SK-N-SH (cell line): ENCODE data around the gene PPP2R5C. TPM values are rescaled to one million over a fixed set of nuclear protein-coding genes. Genes with fewer than 3 reads are reported as not detected.

Source experiments
- CTCF ChIA-PET: fragments of 300-600, 350-600 bp; formaldehyde crosslinking; extraction: SDS; loops from one replicate; lab custom pipeline; 2021; lab: Yijun Ruan, JAX
- POLR2A ChIA-PET: fragments of 350-600 bp; sonication (Branson Sonifier 250); formaldehyde crosslinking; extraction: SDS; loops from one replicate; lab custom pipeline; 2020; ENCODE audit warnings: antibody characterized with exemption, inconsistent platforms; lab: Yijun Ruan, JAX
- DNase-seq: peaks from one replicate; pipeline ENCODE4 v3.0.0; 2012
- H2AFZ ChIP-seq: fragments of 200-600 bp; sonication (generic); 2 replicates; pipeline ENCODE4 v1.8.1; 2016; ENCODE audit warnings: antibody characterized with exemption, mild to moderate bottlenecking, low read depth
- H3F3A ChIP-seq: fragments of 200-600 bp; sonication (generic); replicated peaks from 2 replicates; pipeline ENCODE3; 2016; ENCODE audit warnings: antibody characterized with exemption, mild to moderate bottlenecking; ENCODE audit not compliant: insufficient read depth
- H3K27ac ChIP-seq, 2 experiments: fragments of 200-500 bp in 1 of 2; fragments of 200-600 bp in 1 of 2; sonication (Bioruptor generic) in 1 of 2; sonication (generic), shearing (Covaris generic) in 1 of 2; 2 replicates each; pipeline versions ENCODE4 v1.5.1 to v1.6.1; 2014 to 2016; ENCODE audit warnings: low read depth in 2 of 2, inconsistent platforms in 1 of 2, low read length in 1 of 2, mild to moderate bottlenecking in 1 of 2, mixed read lengths in 1 of 2
- H3K27me3 ChIP-seq: fragments of 200-600 bp; sonication (generic), shearing (Covaris generic); 2 replicates; pipeline ENCODE4 v1.6.1; 2016; ENCODE audit warnings: mixed run types; ENCODE audit not compliant: insufficient read depth
- H3K36me3 ChIP-seq, 2 experiments: fragments of 200-500 bp in 1 of 2; fragments of 200-600 bp in 1 of 2; sonication (Bioruptor generic) in 1 of 2; sonication (generic) in 1 of 2; replicated peaks in 1 of 2; 2 replicates each; pipeline versions ENCODE3 to v1.5.1; 2014 to 2016; ENCODE audit warnings: low read length in 1 of 2, mild to moderate bottlenecking in 1 of 2; ENCODE audit not compliant: insufficient read depth in 2 of 2, control insufficient read depth in 1 of 2
- H3K4me1 ChIP-seq, 2 experiments: fragments of 200-500 bp in 1 of 2; fragments of 200-600 bp in 1 of 2; sonication (Bioruptor generic) in 1 of 2; sonication (generic), shearing (Covaris generic) in 1 of 2; 2 replicates each; pipeline versions ENCODE4 v1.5.1 to v1.6.1; 2014 to 2016; ENCODE audit warnings: low read depth in 1 of 2, low read length in 1 of 2, mixed run types in 1 of 2; ENCODE audit not compliant: insufficient read depth in 2 of 2, control insufficient read depth in 1 of 2
- H3K4me2 ChIP-seq: fragments of 200-600 bp; sonication (generic), shearing (Covaris generic); 2 replicates; pipeline ENCODE4 v1.6.1; 2017; ENCODE audit warnings: mixed run types
- H3K4me3 ChIP-seq, 2 experiments: fragments of 200-500 bp in 1 of 2; fragments of 200-600 bp in 1 of 2; sonication (Bioruptor generic) in 1 of 2; sonication (generic), shearing (Covaris generic) in 1 of 2; 2 replicates each; pipeline versions ENCODE4 v1.5.1 to v1.8.1; 2014 to 2016; ENCODE audit warnings: low read depth in 2 of 2, inconsistent platforms in 1 of 2, low read length in 1 of 2, mild to moderate bottlenecking in 1 of 2, mixed read lengths in 1 of 2, moderate library complexity in 1 of 2
- H3K79me2 ChIP-seq: fragments of 200-600 bp; sonication (generic); 2 replicates; pipeline ENCODE4 v1.8.1; 2017; ENCODE audit warnings: mild to moderate bottlenecking; ENCODE audit not compliant: insufficient read depth
- H3K9ac ChIP-seq: fragments of 200-600 bp; sonication (generic); 2 replicates; pipeline ENCODE4 v1.6.1; 2017; ENCODE audit warnings: mixed run types
- H3K9me2 ChIP-seq: fragments of 200-600 bp; sonication (generic); 2 replicates; pipeline ENCODE4 v1.6.1; 2017; ENCODE audit warnings: mixed run types
- H3K9me3 ChIP-seq: fragments of 200-600 bp; sonication (generic); 2 replicates; pipeline ENCODE4 v1.6.1; 2017; ENCODE audit warnings: mixed run types, mild to moderate bottlenecking, moderate library complexity
- H4K20me1 ChIP-seq: fragments of 200-600 bp; sonication (generic); 2 replicates; pipeline ENCODE4 v1.6.1; 2017; ENCODE audit warnings: mild to moderate bottlenecking, mixed run types; ENCODE audit not compliant: insufficient read depth
- CTCF ChIP-seq: fragments of 200-600 bp; sonication (generic); IDR thresholded peaks from 2 replicates; pipeline ENCODE4 v1.6.1; 2017; ENCODE audit warnings: antibody characterized with exemption, mild to moderate bottlenecking, moderate library complexity
- EP300 ChIP-seq, 2 experiments: IDR thresholded peaks; 2 replicates each; pipeline versions ENCODE4 v1.4.0 to v1.6.1; 2012; ENCODE audit warnings: borderline replicate concordance in 1 of 2, low read depth in 1 of 2, low read length in 1 of 2
- FOXJ3 ChIP-seq: sonication (generic); formaldehyde crosslinking; IDR thresholded peaks from 2 replicates; pipeline ENCODE4 v1.5.1; 2020; ENCODE audit warnings: mild to moderate bottlenecking, missing genetic modification reagents
- FOXM1 ChIP-seq: IDR thresholded peaks from 2 replicates; pipeline ENCODE4 v1.4.0; 2012; ENCODE audit warnings: low read depth, mild to moderate bottlenecking
- GABPA ChIP-seq: IDR thresholded peaks from 2 replicates; pipeline ENCODE4 v1.4.0; 2012; ENCODE audit warnings: low read depth, mild to moderate bottlenecking
- IRF3 ChIP-seq: fragments of 150-350 bp; IDR thresholded peaks from 2 replicates; pipeline ENCODE4 v1.6.1; 2016; ENCODE audit warnings: mild to moderate bottlenecking, low read depth, low read length
- MXI1 ChIP-seq: IDR thresholded peaks from 2 replicates; pipeline ENCODE4 v1.6.1; 2012; ENCODE audit warnings: mild to moderate bottlenecking, low read depth, low read length, improper control_type of control experiment
- RCOR1 ChIP-seq: fragments of 150-350 bp; IDR thresholded peaks from 2 replicates; pipeline ENCODE4 v1.6.1; 2017; ENCODE audit warnings: antibody characterized with exemption, low read length
- TAF1 ChIP-seq: IDR thresholded peaks from 2 replicates; pipeline ENCODE4 v1.6.1; 2012; ENCODE audit warnings: low read depth, mild to moderate bottlenecking, low read length, moderate library complexity, borderline replicate concordance
- TCF12 ChIP-seq: IDR thresholded peaks from 2 replicates; pipeline ENCODE4 v1.4.0; 2012
- USF1 ChIP-seq: IDR thresholded peaks from 2 replicates; pipeline ENCODE4 v1.4.0; 2012; ENCODE audit warnings: low read depth, borderline replicate concordance
- USF2 ChIP-seq: fragments of 150-350 bp; IDR thresholded peaks from 2 replicates; pipeline ENCODE4 v1.6.1; 2017; ENCODE audit warnings: antibody characterized with exemption, low read length, low read depth, borderline replicate concordance
- WGBS: methylation state at CpG from one replicate; pipeline ENCODE4 v1.1.6; 2017; ENCODE audit warnings: low lambda C conversion rate; 5-methylcytosine and 5-hydroxymethylcytosine counted together
- polyA plus RNA-seq, 3 experiments: library from polyadenylated mRNA; depleted of rRNA; stranded (reverse); fragments of >200 nt; gene quantifications; 2 replicates each; pipeline ENCODE4 v1.2.3, GENCODE V29; 2012
- TF ChIP-seq, protein P1 (sequence below): IDR thresholded peaks from 2 replicates; pipeline ENCODE4 v1.6.1; 2012; ENCODE audit warnings: mild to moderate bottlenecking, low read depth, low read length, moderate library complexity

PPP2R5C gene
- polyA plus RNA-seq, 1 of the 3 experiments (the other 2 are of a cell fraction) = 43.7 TPM

DNA sequence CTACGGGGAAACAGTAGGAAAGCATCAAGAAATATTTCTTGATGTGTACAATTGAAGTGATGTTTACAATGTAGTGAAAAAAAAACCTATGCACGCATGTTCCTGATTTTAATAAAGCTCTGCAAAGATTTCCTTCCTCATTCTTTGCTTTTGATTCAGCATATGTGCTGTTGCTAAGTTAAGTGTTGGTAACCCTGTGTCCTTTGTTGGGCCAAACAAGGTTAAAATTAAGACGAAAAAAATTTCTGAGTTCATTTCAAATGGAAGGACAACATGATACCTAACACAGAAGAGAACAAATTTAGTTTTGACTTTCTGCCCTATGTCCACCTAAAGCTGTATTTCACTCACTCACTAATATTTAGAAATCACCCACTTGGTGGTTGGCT is 62.8 kb downstream of the PPP2R5C start:
- Histone ChIP-seq H3K4me3 (no peak overlapping the region), H3K9ac (no peak overlapping the region), H3K9me2 (no peaks in the 10 kb centered on the region), H3K9me3 (no peaks in the 10 kb centered on the region), H2AFZ (no peak overlapping the region), H3K27me3 (no peaks in the 10 kb centered on the region), H3K4me1 (peaks cover 0 to 21% of the 10 kb centered on the region in 2 experiments; a peak in 2 of 4 replicates), H4K20me1 (peaks cover 35% of the 10 kb centered on the region), H3K79me2 (peaks cover 97% of the 10 kb centered on the region), H3F3A (no peaks in the 10 kb centered on the region), H3K27ac (peak overlapping the region in 1 of 2 experiments; percentile 25; a peak in 1 of 4 replicates), H3K36me3 (peaks cover 24 to 30% of the 10 kb centered on the region in 2 experiments), H3K4me2 (no peak overlapping the region)
- no peak for TF ChIP-seq RCOR1
- TF ChIP-seq MXI1 = no peak
- TF ChIP-seq USF2 = no peak
- TF ChIP-seq USF1 = no peak
- TF ChIP-seq GABPA = no peak
- no peak for TF ChIP-seq TCF12
- TF ChIP-seq EP300 (IDR thresholded peaks at IDR 0.05; ENCODE audit: borderline replicate concordance in 1 of 2, low read depth in 1 of 2, low read length in 1 of 2) = no peak
- TF ChIP-seq IRF3 = no peak
- no peak for TF ChIP-seq FOXM1
- no peak for TF ChIP-seq FOXJ3
- no peak for TF ChIP-seq CTCF
- TF ChIP-seq, protein P1, sequence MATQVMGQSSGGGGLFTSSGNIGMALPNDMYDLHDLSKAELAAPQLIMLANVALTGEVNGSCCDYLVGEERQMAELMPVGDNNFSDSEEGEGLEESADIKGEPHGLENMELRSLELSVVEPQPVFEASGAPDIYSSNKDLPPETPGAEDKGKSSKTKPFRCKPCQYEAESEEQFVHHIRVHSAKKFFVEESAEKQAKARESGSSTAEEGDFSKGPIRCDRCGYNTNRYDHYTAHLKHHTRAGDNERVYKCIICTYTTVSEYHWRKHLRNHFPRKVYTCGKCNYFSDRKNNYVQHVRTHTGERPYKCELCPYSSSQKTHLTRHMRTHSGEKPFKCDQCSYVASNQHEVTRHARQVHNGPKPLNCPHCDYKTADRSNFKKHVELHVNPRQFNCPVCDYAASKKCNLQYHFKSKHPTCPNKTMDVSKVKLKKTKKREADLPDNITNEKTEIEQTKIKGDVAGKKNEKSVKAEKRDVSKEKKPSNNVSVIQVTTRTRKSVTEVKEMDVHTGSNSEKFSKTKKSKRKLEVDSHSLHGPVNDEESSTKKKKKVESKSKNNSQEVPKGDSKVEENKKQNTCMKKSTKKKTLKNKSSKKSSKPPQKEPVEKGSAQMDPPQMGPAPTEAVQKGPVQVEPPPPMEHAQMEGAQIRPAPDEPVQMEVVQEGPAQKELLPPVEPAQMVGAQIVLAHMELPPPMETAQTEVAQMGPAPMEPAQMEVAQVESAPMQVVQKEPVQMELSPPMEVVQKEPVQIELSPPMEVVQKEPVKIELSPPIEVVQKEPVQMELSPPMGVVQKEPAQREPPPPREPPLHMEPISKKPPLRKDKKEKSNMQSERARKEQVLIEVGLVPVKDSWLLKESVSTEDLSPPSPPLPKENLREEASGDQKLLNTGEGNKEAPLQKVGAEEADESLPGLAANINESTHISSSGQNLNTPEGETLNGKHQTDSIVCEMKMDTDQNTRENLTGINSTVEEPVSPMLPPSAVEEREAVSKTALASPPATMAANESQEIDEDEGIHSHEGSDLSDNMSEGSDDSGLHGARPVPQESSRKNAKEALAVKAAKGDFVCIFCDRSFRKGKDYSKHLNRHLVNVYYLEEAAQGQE = no peak
- no peak for TF ChIP-seq TAF1
- ChIA-PET CTCF (interaction anchor here (0.9 to 1.6 kb wide), 4 partner anchors 10 to 54 kb away, joined by 3 to 6 read pairs (median 4); no protein-coding TSS in a partner anchor), POLR2A (no interaction called here)
- WGBS = 93% methylated on average over 3 of the region's 3 CpGs
- DNase-seq = no peak
